ENCODE data around the gene WDR27.
"Not testable (repeated sequence)": the region's sequence is repeated elsewhere in the genome, so short reads cannot be mapped to it uniquely, and the experiment has no call there.

The WDR27 gene

GRCh38 chr6:169707772-169708171 is 5.9 kb upstream of the WDR27 start:
- no peak for DNase-seq

- no peak for DNase-seq
Measured at GRCh38 chr6:169702840-169703246, 1.0 kb upstream of the WDR27 start.

- DNase-seq = no peak
Measured at GRCh38 chr6:169701311-169701953, 397 bp downstream of the WDR27 start.

GRCh38 chr6:169700296-169700695 is 1.5 kb downstream of the WDR27 start:
- DNase-seq = no peak

GRCh38 chr6:169697115-169697514 is 4.7 kb downstream of the WDR27 start:
- DNase-seq = not testable (repeated sequence)

GRCh38 chr6:169695131-169695530 is 6.7 kb downstream of the WDR27 start:
- DNase-seq = no peak

- no peak for DNase-seq
Measured at GRCh38 chr6:169692516-169692915, 9.3 kb downstream of the WDR27 start.

- DNase-seq = no peak
Measured at GRCh38 chr6:169691260-169691659, 10.6 kb downstream of the WDR27 start.

- DNase-seq = no peak
Measured at GRCh38 chr6:169689287-169689686, 12.5 kb downstream of the WDR27 start.

GRCh38 chr6:169685860-169686259 is 16.0 kb downstream of the WDR27 start:
- no peak for DNase-seq

GRCh38 chr6:169684056-169684455 is 17.8 kb downstream of the WDR27 start:
- DNase-seq = no peak

GRCh38 chr6:169678342-169678741 is 23.5 kb downstream of the WDR27 start:
- DNase-seq = no peak

GRCh38 chr6:169677096-169677495 is 24.7 kb downstream of the WDR27 start:
- no peak for DNase-seq

- DNase-seq = no peak
Measured at GRCh38 chr6:169675011-169675410, 26.8 kb downstream of the WDR27 start.

GRCh38 chr6:169671563-169671962 is 30.3 kb downstream of the WDR27 start:
- DNase-seq = no peak

GRCh38 chr6:169669889-169670288 is 31.9 kb downstream of the WDR27 start:
- no peak for DNase-seq

GRCh38 chr6:169669147-169669546 is 32.7 kb downstream of the WDR27 start:
- DNase-seq = no peak

GRCh38 chr6:169668203-169668847 is 33.5 kb downstream of the WDR27 start:
- DNase-seq = no peak

GRCh38 chr6:169667716-169668115 is 34.1 kb downstream of the WDR27 start:
- DNase-seq = no peak

- DNase-seq = no peak
Measured at GRCh38 chr6:169666441-169666840, 35.4 kb downstream of the WDR27 start.

GRCh38 chr6:169665289-169665688 is 36.5 kb downstream of the WDR27 start:
- no peak for DNase-seq

- DNase-seq = no peak
Measured at GRCh38 chr6:169664227-169664626, 37.6 kb downstream of the WDR27 start.

- no peak for DNase-seq
Measured at GRCh38 chr6:169663468-169663867, 38.4 kb downstream of the WDR27 start.

- DNase-seq = no peak
Measured at GRCh38 chr6:169661391-169661756, 40.5 kb downstream of the WDR27 start.

All from activated CD8-positive, alpha-beta memory T cell treated with anti-CD3 and anti-CD28 coated beads, Interleukin-2, amount 50 U/mL, for 4 hours (primary cell).